MM.1S (cell line): ENCODE measurements around the gene KCNMA1.

Experiments
- DNase-seq: peaks from one replicate; pipeline ENCODE4 v3.0.0-alpha.2; 2015
- H2AFZ ChIP-seq: fragments of 300-600 bp; sonication (generic); 2 replicates; pipeline ENCODE4 v1.6.0; 2016; ENCODE audit warnings: antibody characterized with exemption, low read length
- H3F3A ChIP-seq: fragments of 300-600 bp; sonication (generic); 2 replicates; pipeline ENCODE4 v1.6.1; 2016; ENCODE audit warnings: mild to moderate bottlenecking, antibody characterized with exemption, low read length, moderate library complexity, mixed read lengths; ENCODE audit not compliant: insufficient read depth
- H3K27ac ChIP-seq: fragments of 300-600 bp; sonication (generic); 2 replicates; pipeline ENCODE4 v1.5.1; 2016; ENCODE audit warnings: mild to moderate bottlenecking, low read length
- H3K27me3 ChIP-seq: fragments of 300-600 bp; sonication (generic); replicated peaks from 2 replicates; pipeline ENCODE4 v1.6.0; 2016; ENCODE audit warnings: low read length; ENCODE audit not compliant: insufficient read depth
- H3K36me3 ChIP-seq: fragments of 300-600 bp; sonication (generic); replicated peaks from 2 replicates; pipeline ENCODE4 v1.6.1; 2016; ENCODE audit warnings: mild to moderate bottlenecking, low read length, mixed read lengths; ENCODE audit not compliant: insufficient read depth
- H3K4me1 ChIP-seq: fragments of 300-600 bp; sonication (generic); 2 replicates; pipeline ENCODE4 v1.6.1; 2016; ENCODE audit warnings: low read length, mixed read lengths
- H3K4me2 ChIP-seq: fragments of 300-600 bp; sonication (generic); 2 replicates; pipeline ENCODE4 v1.6.0; 2016; ENCODE audit warnings: low read depth, low read length
- H3K4me3 ChIP-seq: fragments of 300-600 bp; sonication (generic); 2 replicates; pipeline ENCODE4 v1.5.1; 2016; ENCODE audit warnings: low read length, mixed read lengths
- H3K79me2 ChIP-seq: fragments of 300-600 bp; sonication (generic); 2 replicates; pipeline ENCODE4 v1.6.1; 2016; ENCODE audit warnings: mixed run types, low read length, mixed read lengths
- H3K9ac ChIP-seq: fragments of 300-600 bp; sonication (generic); 2 replicates; pipeline ENCODE4 v1.6.1; 2016; ENCODE audit warnings: low read length, mixed read lengths
- H3K9me2 ChIP-seq: fragments of 300-600 bp; sonication (generic); replicated peaks from 2 replicates; pipeline ENCODE4 v1.6.1; 2016; ENCODE audit warnings: mild to moderate bottlenecking, low read length, mixed read lengths; ENCODE audit not compliant: insufficient read depth
- H3K9me3 ChIP-seq: fragments of 300-600 bp; sonication (generic); replicated peaks from 2 replicates; pipeline ENCODE4 v1.6.1; 2016; ENCODE audit warnings: mild to moderate bottlenecking, low read length, mixed read lengths; ENCODE audit not compliant: insufficient read depth
- H4K20me1 ChIP-seq: fragments of 300-600 bp; sonication (generic); 2 replicates; pipeline ENCODE4 v1.6.1; 2016; ENCODE audit warnings: mild to moderate bottlenecking, low read length, moderate library complexity, mixed read lengths; ENCODE audit not compliant: insufficient read depth
- EZH2 ChIP-seq: fragments of 300-600 bp; sonication (generic); optimal IDR thresholded peaks from 2 replicates; pipeline ENCODE3; 2017; ENCODE audit warnings: low read depth, mild to moderate bottlenecking, antibody characterized with exemption, low read length, mixed read lengths
- EZH2phosphoT487 ChIP-seq: fragments of 300-600 bp; sonication (generic); IDR thresholded peaks from 2 replicates; pipeline ENCODE4 v1.6.1; 2018; ENCODE audit warnings: antibody characterized with exemption, low read length
- TF ChIP-seq, protein P1 (sequence below): fragments of 300-600 bp; sonication (generic); IDR thresholded peaks from 2 replicates; pipeline ENCODE4 v1.5.1; 2016; ENCODE audit warnings: antibody characterized with exemption, low read length, mixed read lengths

The KCNMA1 gene

DNA sequence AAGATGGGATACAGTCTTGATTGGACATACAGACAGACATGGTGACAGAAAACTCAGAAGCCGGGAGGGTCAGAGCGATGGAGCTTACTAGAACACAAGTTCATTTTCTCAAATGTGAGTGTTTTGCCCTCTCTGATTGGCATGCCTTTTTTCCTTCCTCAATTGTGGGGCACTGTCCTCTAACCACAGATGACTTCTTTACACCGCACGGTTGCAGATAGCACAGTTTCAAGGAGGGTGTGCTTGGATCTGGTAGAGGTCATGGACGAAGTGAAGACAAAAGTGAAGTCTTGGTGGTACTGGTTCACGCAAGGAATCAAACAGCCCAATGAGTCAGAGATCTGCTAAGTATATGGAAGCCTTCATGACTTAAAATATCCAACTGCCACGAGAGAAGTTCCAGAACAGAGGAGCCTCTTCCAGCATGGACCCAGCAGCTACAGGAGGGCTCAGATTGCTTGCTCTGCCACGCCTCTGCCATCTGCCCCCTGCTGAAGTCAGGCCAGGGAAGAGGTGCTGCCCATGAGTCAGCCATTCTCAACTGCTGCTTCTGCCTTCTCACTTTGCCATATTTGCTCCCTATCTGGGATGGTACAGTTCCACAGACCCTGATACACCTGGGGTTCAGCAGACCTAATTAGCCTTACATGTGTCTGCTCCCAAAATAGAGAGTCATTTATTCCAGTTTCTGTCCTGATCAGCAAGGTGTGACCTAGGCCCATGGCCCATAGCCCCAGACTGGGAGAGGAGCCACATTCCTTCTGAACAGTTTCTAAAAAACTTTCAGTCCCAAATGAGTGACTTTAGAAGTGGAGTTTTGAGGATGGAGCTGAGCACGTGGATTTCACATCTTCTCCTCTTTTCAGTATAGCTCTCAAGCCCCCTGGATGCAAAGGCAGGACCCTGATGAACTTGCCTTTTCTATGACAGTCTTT lies 413.8 kb downstream of the KCNMA1 start:
- peak overlapping the region; percentile 38; the same call in 1 of the 2 replicates for H2AFZ ChIP-seq
- H3K27ac ChIP-seq, result peak overlapping the region; percentile 95; the same call in 1 of the 2 replicates
- no peaks in the 10 kb centered on the region for H3K79me2 ChIP-seq
- no peak for DNase-seq
- H4K20me1 ChIP-seq, result no peaks in the 10 kb centered on the region
- no peaks in the 10 kb centered on the region for H3K27me3 ChIP-seq
- H3K36me3 ChIP-seq, result no peaks in the 10 kb centered on the region
- H3K9ac ChIP-seq, result no peak overlapping the region
- no peak overlapping the region for H3K4me3 ChIP-seq
- H3F3A ChIP-seq, result peaks cover 32% of the 10 kb centered on the region
- H3K9me2 ChIP-seq, result no peaks in the 10 kb centered on the region
- H3K4me1 ChIP-seq, result peaks cover 42% of the 10 kb centered on the region
- peak overlapping the region; percentile 51; the same call in 1 of the 2 replicates for H3K4me2 ChIP-seq
- TF ChIP-seq, protein P1, sequence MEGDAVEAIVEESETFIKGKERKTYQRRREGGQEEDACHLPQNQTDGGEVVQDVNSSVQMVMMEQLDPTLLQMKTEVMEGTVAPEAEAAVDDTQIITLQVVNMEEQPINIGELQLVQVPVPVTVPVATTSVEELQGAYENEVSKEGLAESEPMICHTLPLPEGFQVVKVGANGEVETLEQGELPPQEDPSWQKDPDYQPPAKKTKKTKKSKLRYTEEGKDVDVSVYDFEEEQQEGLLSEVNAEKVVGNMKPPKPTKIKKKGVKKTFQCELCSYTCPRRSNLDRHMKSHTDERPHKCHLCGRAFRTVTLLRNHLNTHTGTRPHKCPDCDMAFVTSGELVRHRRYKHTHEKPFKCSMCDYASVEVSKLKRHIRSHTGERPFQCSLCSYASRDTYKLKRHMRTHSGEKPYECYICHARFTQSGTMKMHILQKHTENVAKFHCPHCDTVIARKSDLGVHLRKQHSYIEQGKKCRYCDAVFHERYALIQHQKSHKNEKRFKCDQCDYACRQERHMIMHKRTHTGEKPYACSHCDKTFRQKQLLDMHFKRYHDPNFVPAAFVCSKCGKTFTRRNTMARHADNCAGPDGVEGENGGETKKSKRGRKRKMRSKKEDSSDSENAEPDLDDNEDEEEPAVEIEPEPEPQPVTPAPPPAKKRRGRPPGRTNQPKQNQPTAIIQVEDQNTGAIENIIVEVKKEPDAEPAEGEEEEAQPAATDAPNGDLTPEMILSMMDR, result no peak
- no peak for TF ChIP-seq EZH2phosphoT487
- no peaks in the 10 kb centered on the region for H3K9me3 ChIP-seq

GRCh38 chr10:77220150-77220549 lies 417.5 kb downstream of the KCNMA1 start:
- Histone ChIP-seq H3K4me2 (no peak overlapping the region), H3K27me3 (no peaks in the 10 kb centered on the region)
- TF ChIP-seq EZH2 (no peak), EZH2phosphoT487 (no peak)
- TF ChIP-seq, protein P1, result no peak

DNA sequence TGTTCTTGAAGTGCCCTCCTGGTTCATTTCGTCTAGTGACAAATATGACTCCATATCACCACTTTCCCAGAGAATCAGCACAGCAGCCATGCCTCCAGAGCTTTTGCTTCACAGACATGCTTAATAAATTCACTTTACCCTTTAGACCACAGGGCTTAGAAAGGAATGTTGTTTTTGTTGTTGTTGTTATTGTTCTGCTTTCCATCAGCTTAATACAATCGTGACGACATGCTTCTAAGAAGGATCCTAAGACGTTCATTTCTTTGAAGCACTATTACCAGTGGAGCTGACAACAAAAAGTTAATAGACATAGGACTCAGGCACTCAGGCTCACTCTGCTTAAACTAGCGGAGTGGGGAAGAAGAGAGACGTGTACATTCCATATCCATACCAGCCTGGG lies 418.6 kb downstream of the KCNMA1 start:
- TF ChIP-seq EZH2, result no peak
- no peak for TF ChIP-seq EZH2phosphoT487
- TF ChIP-seq, protein P1, result no peak
- H3K9me2 ChIP-seq, result no peaks in the 10 kb centered on the region
- no peaks in the 10 kb centered on the region for H4K20me1 ChIP-seq
- no peak overlapping the region for H3K9ac ChIP-seq
- no peaks in the 10 kb centered on the region for H3K9me3 ChIP-seq
- H3K27me3 ChIP-seq, result no peaks in the 10 kb centered on the region
- H3K4me3 ChIP-seq, result no peak overlapping the region
- H3K4me2 ChIP-seq, result no peak overlapping the region
- H3K4me1 ChIP-seq, result peaks cover 20% of the 10 kb centered on the region
- no peak overlapping the region for H2AFZ ChIP-seq
- no peak overlapping the region for H3K27ac ChIP-seq
- no peaks in the 10 kb centered on the region for H3K36me3 ChIP-seq
- H3K79me2 ChIP-seq, result no peaks in the 10 kb centered on the region
- peaks cover 5% of the 10 kb centered on the region for H3F3A ChIP-seq
- DNase-seq, result no peak

More at GRCh38 chr10:77220150-77220549, 417.5 kb downstream of the KCNMA1 start:
- H3K79me2 ChIP-seq, result no peaks in the 10 kb centered on the region
- no peaks in the 10 kb centered on the region for H4K20me1 ChIP-seq
- no peaks in the 10 kb centered on the region for H3K9me3 ChIP-seq
- H3K27ac ChIP-seq, result no peak overlapping the region
- DNase-seq, result no peak
- no peak overlapping the region for H2AFZ ChIP-seq
- peaks cover 21% of the 10 kb centered on the region for H3K4me1 ChIP-seq
- no peaks in the 10 kb centered on the region for H3K36me3 ChIP-seq
- no peak overlapping the region for H3K4me3 ChIP-seq
- H3F3A ChIP-seq, result peaks cover 16% of the 10 kb centered on the region
- no peaks in the 10 kb centered on the region for H3K9me2 ChIP-seq
- H3K9ac ChIP-seq, result no peak overlapping the region
